GM23248 (cell line): ENCODE measurements around the gene OR6C70. TPM values are rescaled to one million over a fixed set of nuclear protein-coding genes. Genes with fewer than 3 reads are reported as not detected.

Experiments
- DNase-seq: peaks from one replicate; pipeline ENCODE4 v3.0.0-alpha.2; 2015
- H2AFZ ChIP-seq: fragments of 200-600 bp; sonication (generic); 2 replicates; pipeline ENCODE4 v1.6.1; 2016; ENCODE audit warnings: antibody characterized with exemption
- H3F3A ChIP-seq: fragments of 200-600 bp; sonication (generic); 2 replicates; pipeline ENCODE4 v1.6.1; 2016; ENCODE audit warnings: mild to moderate bottlenecking, antibody characterized with exemption, mixed run types; ENCODE audit not compliant: insufficient read depth
- H3K27ac ChIP-seq: fragments of 200-600 bp; sonication (generic); 2 replicates; pipeline ENCODE4 v1.5.1; 2016; ENCODE audit warnings: mild to moderate bottlenecking
- H3K27me3 ChIP-seq: fragments of 200-600 bp; sonication (generic); replicated peaks from 2 replicates; pipeline ENCODE4 v1.6.1; 2016; ENCODE audit warnings: mild to moderate bottlenecking; ENCODE audit not compliant: insufficient read depth
- H3K36me3 ChIP-seq: fragments of 200-600 bp; sonication (generic); 2 replicates; pipeline ENCODE4 v1.6.1; 2016; ENCODE audit warnings: low read depth, mild to moderate bottlenecking
- H3K4me1 ChIP-seq: fragments of 200-600 bp; sonication (generic); 2 replicates; pipeline ENCODE4 v1.6.1; 2016; ENCODE audit warnings: mild to moderate bottlenecking; ENCODE audit not compliant: insufficient read depth
- H3K4me2 ChIP-seq: fragments of 200-600 bp; sonication (generic); one replicate; pipeline ENCODE4 v1.6.1; 2016; ENCODE audit warnings: mild to moderate bottlenecking; ENCODE audit not compliant: unreplicated experiment
- H3K4me3 ChIP-seq: fragments of 200-600 bp; sonication (generic); 2 replicates; pipeline ENCODE4 v1.5.1; 2016; ENCODE audit warnings: mild to moderate bottlenecking
- H3K79me2 ChIP-seq: fragments of 200-600 bp; sonication (generic); 2 replicates; pipeline ENCODE4 v1.6.1; 2016; ENCODE audit warnings: mild to moderate bottlenecking; ENCODE audit not compliant: insufficient read depth
- H3K9ac ChIP-seq: fragments of 200-600 bp; sonication (generic); 2 replicates; pipeline ENCODE4 v1.6.1; 2016; ENCODE audit warnings: mild to moderate bottlenecking
- H3K9me2 ChIP-seq: fragments of 200-600 bp; sonication (generic); 2 replicates; pipeline ENCODE4 v1.6.1; 2016; ENCODE audit warnings: mixed run types, mild to moderate bottlenecking, moderate library complexity; ENCODE audit not compliant: insufficient read depth
- H3K9me3 ChIP-seq: fragments of 200-600 bp; sonication (generic); one replicate; pipeline ENCODE4 v1.6.1; 2017; ENCODE audit warnings: low read depth
- H4K20me1 ChIP-seq: fragments of 200-600 bp; sonication (generic); 2 replicates; pipeline ENCODE4 v1.6.0; 2016; ENCODE audit not compliant: insufficient read depth
- EZH2 ChIP-seq: fragments of 200-600 bp; sonication (generic); IDR thresholded peaks from 2 replicates; pipeline ENCODE4 v1.6.1; 2018; ENCODE audit warnings: antibody characterized with exemption, mild to moderate bottlenecking; ENCODE audit not compliant: insufficient read depth, poor library complexity, severe bottlenecking
- EZH2phosphoT487 ChIP-seq: fragments of 200-600 bp; sonication (generic); IDR thresholded peaks from 2 replicates; pipeline ENCODE4 v1.6.1; 2018; ENCODE audit warnings: antibody characterized with exemption, moderate library complexity, mild to moderate bottlenecking, low read depth; ENCODE audit not compliant: insufficient read depth
- WGBS, 2 experiments: methylation state at CpG; one replicate each; pipeline ENCODE4 v1.1.6; 2015 to 2017; ENCODE audit warnings: low lambda C conversion rate in 2 of 2, low coverage in 1 of 2; ENCODE audit errors: missing lambda C conversion rate in 2 of 2; 5-methylcytosine and 5-hydroxymethylcytosine counted together
- in situ Hi-C: fragments of 300-500 bp; cut with MboI; formaldehyde crosslinking; loops from 2 replicates; pipeline ENCODE4 v1.15.0; 2020
- polyA plus RNA-seq: library from polyadenylated mRNA; unstranded; fragments of >200 nt; fragmentation: Nextera tagmentation; extraction: Ambion mirVana; gene quantifications from 2 replicates; pipeline ENCODE4 v1.2.1, GENCODE V29; 2016
- total RNA-seq: library from RNA; depleted of rRNA; stranded (reverse); fragments of >200 nt; shearing (Covaris generic); gene quantifications from 2 replicates; pipeline ENCODE4 v1.2.3, GENCODE V29; 2014; rRNA removed

OR6C70 gene
- total RNA-seq = not detected in 2 replicates
- not detected in 2 replicates for polyA plus RNA-seq

DNA sequence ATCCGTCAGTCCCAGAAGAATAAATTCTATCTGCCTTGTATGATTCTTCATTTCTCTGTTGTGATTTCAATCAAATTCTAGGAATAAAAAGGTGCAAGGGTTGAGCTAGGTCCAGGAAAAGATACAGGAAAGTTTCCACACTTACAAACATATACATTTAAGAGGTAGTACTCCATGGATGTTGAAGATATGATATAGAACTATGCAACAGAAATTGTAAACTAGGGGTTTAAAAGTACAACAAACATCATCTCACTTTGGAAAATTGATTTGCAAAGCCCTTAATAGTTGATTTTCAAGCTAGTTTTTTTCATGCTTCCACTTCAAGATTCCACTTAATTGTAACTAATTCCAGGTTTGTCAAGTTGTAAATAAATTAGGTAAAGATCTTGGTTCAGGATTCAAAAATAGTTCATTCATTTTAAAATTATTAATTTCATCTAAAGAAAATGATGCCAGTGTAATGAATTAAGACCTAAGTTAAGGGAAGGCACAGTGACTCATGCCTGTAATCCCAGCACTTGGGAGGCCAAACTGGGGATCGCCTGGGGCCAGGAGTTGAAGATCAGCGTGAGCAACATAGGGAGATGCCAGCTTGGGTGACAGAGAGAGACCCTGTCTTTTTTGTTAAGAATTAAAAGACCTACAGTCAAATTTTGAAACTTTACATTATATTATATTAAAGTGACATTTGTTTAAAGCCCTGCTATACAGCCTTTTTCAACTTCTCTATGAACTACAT is at the start of gene OR6C70:
Gene OR6C70, minus strand, starts transcription at position 51 of the 742 bp plus-strand sequence. Its CDS starts 0 bp downstream, at position 51.
- Histone ChIP-seq H3K79me2 (no peaks in the 10 kb centered on the region), H3K27me3 (no peaks in the 10 kb centered on the region), H3K9ac (no peak within 1 kb of the TSS), H3K9me3 (no peaks in the 10 kb centered on the region), H2AFZ (no peak within 1 kb of the TSS), H3F3A (no peaks in the 10 kb centered on the region), H3K36me3 (no peaks in the 10 kb centered on the region), H3K9me2 (no peaks in the 10 kb centered on the region), H3K4me3 (no peak within 1 kb of the TSS), H3K4me2 (no peak within 1 kb of the TSS), H3K4me1 (no peaks in the 10 kb centered on the region), H4K20me1 (no peaks in the 10 kb centered on the region), H3K27ac (no peak within 1 kb of the TSS)
- in situ Hi-C loops = no loop called here
- TF ChIP-seq EZH2phosphoT487 = no peak
- TF ChIP-seq EZH2 = no peak
- peak; percentile 6 for DNase-seq
- 13 to 23% methylated on average over 3 of the region's 3 CpGs for WGBS, 2 experiments

DNA sequence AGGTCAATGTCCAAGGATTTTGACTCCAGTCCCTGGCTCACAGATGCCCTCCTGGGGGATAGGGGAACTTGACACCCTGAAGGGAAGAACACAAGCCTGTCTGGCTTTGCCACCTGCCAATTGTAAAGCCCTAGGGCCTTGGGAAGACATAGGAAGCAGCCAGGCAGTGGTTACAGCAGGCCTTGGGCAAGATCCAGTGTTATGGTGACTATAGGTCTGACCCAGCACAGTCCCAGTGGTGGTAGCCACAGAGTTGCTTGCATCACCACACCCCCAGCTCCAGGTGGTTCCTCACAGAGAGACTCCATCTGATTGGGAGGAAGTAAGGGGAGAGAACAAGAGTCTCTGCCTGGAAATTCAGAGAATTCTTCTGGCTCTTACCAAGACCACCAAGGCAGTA is 46.5 kb upstream of the OR6C70 start:
- H3K36me3 ChIP-seq = no peaks in the 10 kb centered on the region
- no peaks in the 10 kb centered on the region for H3K9me2 ChIP-seq
- no peaks in the 10 kb centered on the region for H3K79me2 ChIP-seq
- no peaks in the 10 kb centered on the region for H3F3A ChIP-seq
- H3K4me3 ChIP-seq = no peak overlapping the region
- no peak for DNase-seq
- no peak overlapping the region for H3K9ac ChIP-seq
- H3K27me3 ChIP-seq = no peaks in the 10 kb centered on the region
- H4K20me1 ChIP-seq = no peaks in the 10 kb centered on the region
- in situ Hi-C loops = no loop called here
- H3K27ac ChIP-seq = no peak overlapping the region
- no peak overlapping the region for H3K4me2 ChIP-seq
- no peak overlapping the region for H2AFZ ChIP-seq
- H3K9me3 ChIP-seq = no peaks in the 10 kb centered on the region
- no peaks in the 10 kb centered on the region for H3K4me1 ChIP-seq
- TF ChIP-seq EZH2 = no peak

DNA sequence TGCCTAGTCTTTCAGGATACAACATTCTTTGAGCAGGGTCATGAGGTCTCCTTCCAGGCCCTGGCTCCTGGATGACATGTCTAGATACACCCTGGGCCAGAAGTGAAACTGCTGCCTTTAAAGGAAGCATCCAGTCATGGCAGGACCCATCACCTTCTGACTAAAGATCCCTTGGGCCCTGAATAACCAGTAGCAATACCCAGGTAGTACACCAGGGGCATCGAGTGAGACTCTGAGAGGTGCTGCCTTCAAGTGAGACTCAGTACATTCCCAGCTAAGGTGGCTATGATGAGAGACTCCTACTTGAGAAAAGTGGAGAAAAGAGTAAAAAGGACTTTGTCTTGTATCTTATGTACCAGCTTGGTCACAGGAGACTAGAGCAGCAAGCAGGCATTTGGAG is 45.8 kb upstream of the OR6C70 start:
- Histone ChIP-seq H3K79me2 (no peaks in the 10 kb centered on the region), H3K4me2 (no peak overlapping the region), H4K20me1 (no peaks in the 10 kb centered on the region), H2AFZ (no peak overlapping the region), H3K27ac (no peak overlapping the region), H3F3A (no peaks in the 10 kb centered on the region), H3K4me1 (no peaks in the 10 kb centered on the region), H3K36me3 (no peaks in the 10 kb centered on the region), H3K4me3 (no peak overlapping the region), H3K27me3 (no peaks in the 10 kb centered on the region), H3K9me2 (no peaks in the 10 kb centered on the region), H3K9me3 (no peaks in the 10 kb centered on the region), H3K9ac (no peak overlapping the region)
- no peak for TF ChIP-seq EZH2
- TF ChIP-seq EZH2phosphoT487 = no peak
- DNase-seq = no peak
- in situ Hi-C loops = no loop called here
- WGBS, 2 experiments = 15 to 20% methylated on average over 1 of the region's 1 CpG

DNA sequence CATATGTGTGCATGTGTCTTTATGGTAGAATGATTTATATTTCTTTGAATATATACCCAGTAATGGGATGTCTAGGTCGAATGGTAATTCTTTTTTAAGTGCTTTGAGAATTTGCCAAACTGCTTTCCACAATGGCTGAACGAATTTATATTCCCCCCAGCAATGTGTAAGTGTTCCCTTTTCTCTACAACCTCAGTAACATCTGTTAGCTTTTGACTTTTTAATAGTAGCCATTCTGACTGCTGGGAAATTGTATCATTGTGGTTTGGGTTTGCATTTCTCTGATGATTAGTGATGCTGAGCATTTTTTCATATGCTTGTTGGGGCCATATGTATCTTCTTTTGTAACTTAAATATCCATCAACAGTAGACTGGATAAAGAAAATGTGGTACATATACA is 31.7 kb upstream of the OR6C70 start:
- in situ Hi-C loops = no loop called here
- no peaks in the 10 kb centered on the region for H3K79me2 ChIP-seq
- no peak overlapping the region for H3K9ac ChIP-seq
- no peaks in the 10 kb centered on the region for H4K20me1 ChIP-seq
- H3K4me3 ChIP-seq = no peak overlapping the region
- H3K9me3 ChIP-seq = no peaks in the 10 kb centered on the region
- H3K9me2 ChIP-seq = no peaks in the 10 kb centered on the region
- TF ChIP-seq EZH2 (no peak), EZH2phosphoT487 (no peak)
- no peaks in the 10 kb centered on the region for H3K4me1 ChIP-seq
- 0 to 2% methylated on average over 2 of the region's 2 CpGs for WGBS, 2 experiments
- H3F3A ChIP-seq = no peaks in the 10 kb centered on the region
- no peak overlapping the region for H3K4me2 ChIP-seq
- H3K36me3 ChIP-seq = no peaks in the 10 kb centered on the region
- DNase-seq = no peak
- H3K27ac ChIP-seq = no peak overlapping the region
- no peaks in the 10 kb centered on the region for H3K27me3 ChIP-seq
- no peak overlapping the region for H2AFZ ChIP-seq
